BLaER1 treated with 17β-estradiol and CSF1 and Interleukin-3, amounts not matched to agents 10 nM and 100 nM (cell line): Measurements from ENCODE around the gene PSMG3.

ENCODE experiments used
- H3K27ac ChIP-seq, 11 experiments: shearing (Covaris generic); formaldehyde crosslinking; 2 replicates each; pipeline ENCODE4 v1.8.1; 2022
- H3K27me3 ChIP-seq, 11 experiments: shearing (Covaris generic); formaldehyde crosslinking; 2 replicates each; pipeline ENCODE4 v1.8.1; 2022
- H3K36me3 ChIP-seq, 11 experiments: shearing (Covaris generic); formaldehyde crosslinking; 2 replicates each; pipeline ENCODE4 v1.8.1; 2022
- H3K4me1 ChIP-seq, 10 experiments: shearing (Covaris generic); formaldehyde crosslinking; 2 replicates each; pipeline ENCODE4 v1.8.1; 2022
- H3K4me2 ChIP-seq, 11 experiments: shearing (Covaris generic); formaldehyde crosslinking; 2 replicates each; pipeline ENCODE4 v1.8.1; 2022
- H3K4me3 ChIP-seq, 10 experiments: shearing (Covaris generic); formaldehyde crosslinking; 2 replicates each; pipeline ENCODE4 v1.8.1; 2022
- H3K9ac ChIP-seq, 11 experiments: shearing (Covaris generic); formaldehyde crosslinking; 2 replicates each; pipeline ENCODE4 v1.8.1; 2022
- H3K9me3 ChIP-seq, 11 experiments: shearing (Covaris generic); formaldehyde crosslinking; replicated peaks in 1 of 11; 2 replicates each; pipeline ENCODE4 v1.8.1; 2022
- H4K20me1 ChIP-seq, 11 experiments: shearing (Covaris generic); formaldehyde crosslinking; 2 replicates each; pipeline ENCODE4 v1.8.1; 2022
- Cebpa-rat ChIP-seq, 11 experiments: shearing (Covaris generic); IDR thresholded peaks; 2 replicates each; pipeline ENCODE4 v1.8.1; 2022

The PSMG3 gene

GRCh38 chr7:1608318-1608717 is 38.5 kb upstream of the PSMG3 start:
- peak overlapping the region in 8 of 11 experiments; percentile 14 to 63 (median 46); a peak in 13 of 22 replicates for H3K4me2 ChIP-seq
- no peaks in the 10 kb centered on the region for H3K36me3 ChIP-seq
- H3K4me3 ChIP-seq: no peak overlapping the region
- H3K27me3 ChIP-seq: peaks cover 0 to 37% (median 3%) of the 10 kb centered on the region in 11 experiments; a peak in 9 of 22 replicates
- TF ChIP-seq Cebpa-rat (IDR thresholded peaks at IDR 0.05): no peak
- no peak overlapping the region for H3K9ac ChIP-seq
- H3K27ac ChIP-seq: no peak overlapping the region
- peaks cover 20 to 63% (median 48%) of the 10 kb centered on the region in 10 experiments for H3K4me1 ChIP-seq
- peaks cover 0 to 4% (median 0%) of the 10 kb centered on the region in 11 experiments; a peak in 1 of 22 replicates for H4K20me1 ChIP-seq
- H3K9me3 ChIP-seq: no peaks in the 10 kb centered on the region

- Histone ChIP-seq H4K20me1 (peaks cover 0 to 5% (median 0%) of the 10 kb centered on the region in 11 experiments; a peak in 1 of 22 replicates), H3K4me3 (no peak overlapping the region), H3K9ac (no peak overlapping the region), H3K4me2 (peak overlapping the region in 7 of 11 experiments; percentile 14 to 63 (median 54); a peak in 12 of 22 replicates), H3K36me3 (no peaks in the 10 kb centered on the region), H3K4me1 (peaks cover 20 to 70% (median 51%) of the 10 kb centered on the region in 10 experiments), H3K27me3 (peaks cover 0 to 39% (median 3%) of the 10 kb centered on the region in 11 experiments; a peak in 9 of 22 replicates), H3K27ac (no peak overlapping the region), H3K9me3 (no peaks in the 10 kb centered on the region)
- no peak for TF ChIP-seq Cebpa-rat (IDR thresholded peaks at IDR 0.05)
Measured at GRCh38 chr7:1607696-1608095, 37.9 kb upstream of the PSMG3 start.

- Histone ChIP-seq H3K27ac (no peak overlapping the region), H3K27me3 (peaks cover 0 to 39% (median 3%) of the 10 kb centered on the region in 11 experiments; a peak in 9 of 22 replicates), H4K20me1 (peaks cover 0 to 5% (median 0%) of the 10 kb centered on the region in 11 experiments; a peak in 1 of 22 replicates), H3K4me1 (peaks cover 19 to 70% (median 51%) of the 10 kb centered on the region in 10 experiments), H3K4me2 (peak overlapping the region in 4 of 11 experiments; percentile 54 to 63 (median 62); a peak in 3 of 22 replicates), H3K9me3 (no peaks in the 10 kb centered on the region), H3K36me3 (no peaks in the 10 kb centered on the region), H3K9ac (no peak overlapping the region), H3K4me3 (no peak overlapping the region)
- no peak for TF ChIP-seq Cebpa-rat (IDR thresholded peaks at IDR 0.05)
Measured at GRCh38 chr7:1607001-1607400, 37.2 kb upstream of the PSMG3 start.

GRCh38 chr7:1604383-1604782 is 34.6 kb upstream of the PSMG3 start:
- Histone ChIP-seq H3K36me3 (no peaks in the 10 kb centered on the region), H3K4me1 (peaks cover 7 to 62% (median 48%) of the 10 kb centered on the region in 10 experiments; a peak in 18 of 20 replicates), H3K4me3 (no peak overlapping the region), H3K9ac (peak overlapping the region in 2 of 11 experiments; percentile 15 to 16; a peak in 4 of 22 replicates), H3K4me2 (peak overlapping the region; percentile 6 to 82 (median 67); a peak in 20 of 22 replicates), H3K27me3 (peaks cover 0 to 39% (median 3%) of the 10 kb centered on the region in 11 experiments; a peak in 9 of 22 replicates), H3K27ac (no peak overlapping the region), H4K20me1 (peaks cover 0 to 5% (median 0%) of the 10 kb centered on the region in 11 experiments; a peak in 1 of 22 replicates), H3K9me3 (no peaks in the 10 kb centered on the region)
- TF ChIP-seq Cebpa-rat (IDR thresholded peaks at IDR 0.05): no peak

- Histone ChIP-seq H4K20me1 (peaks cover 0 to 5% (median 0%) of the 10 kb centered on the region in 11 experiments; a peak in 2 of 22 replicates), H3K4me3 (no peak overlapping the region), H3K9me3 (peaks cover 0 to 4% (median 0%) of the 10 kb centered on the region in 11 experiments; a peak in 3 of 22 replicates), H3K27me3 (peaks cover 0 to 35% (median 3%) of the 10 kb centered on the region in 11 experiments; a peak in 9 of 22 replicates), H3K4me2 (peak overlapping the region; percentile 6 to 82 (median 67); a peak in 19 of 22 replicates), H3K9ac (peak overlapping the region in 2 of 11 experiments; percentile 15 to 27; a peak in 2 of 22 replicates), H3K4me1 (peaks cover 7 to 54% (median 42%) of the 10 kb centered on the region in 10 experiments; a peak in 18 of 20 replicates), H3K27ac (no peak overlapping the region), H3K36me3 (no peaks in the 10 kb centered on the region)
- no peak for TF ChIP-seq Cebpa-rat (IDR thresholded peaks at IDR 0.05)
Measured at GRCh38 chr7:1603346-1604225, 33.8 kb upstream of the PSMG3 start.

GRCh38 chr7:1602386-1602785 is 32.6 kb upstream of the PSMG3 start:
- TF ChIP-seq Cebpa-rat (IDR thresholded peaks at IDR 0.05): no peak
- no peak overlapping the region for H3K4me3 ChIP-seq
- H3K9ac ChIP-seq: no peak overlapping the region
- H3K36me3 ChIP-seq: no peaks in the 10 kb centered on the region; a peak in 1 of 22 replicates
- H3K27ac ChIP-seq: no peak overlapping the region
- H3K9me3 ChIP-seq: peaks cover 0 to 8% (median 0%) of the 10 kb centered on the region in 11 experiments; a peak in 3 of 22 replicates
- peaks cover 0 to 5% (median 0%) of the 10 kb centered on the region in 11 experiments; a peak in 3 of 22 replicates for H4K20me1 ChIP-seq
- peaks cover 7 to 42% (median 33%) of the 10 kb centered on the region in 10 experiments; a peak in 18 of 20 replicates for H3K4me1 ChIP-seq
- peaks cover 0 to 33% (median 3%) of the 10 kb centered on the region in 11 experiments; a peak in 9 of 22 replicates for H3K27me3 ChIP-seq
- no peak overlapping the region for H3K4me2 ChIP-seq

- Histone ChIP-seq H3K4me2 (no peak overlapping the region), H3K9me3 (peaks cover 0 to 8% (median 0%) of the 10 kb centered on the region in 11 experiments; a peak in 3 of 22 replicates), H3K4me1 (peaks cover 7 to 38% (median 33%) of the 10 kb centered on the region in 10 experiments; a peak in 18 of 20 replicates), H3K27ac (no peak overlapping the region), H3K9ac (no peak overlapping the region), H4K20me1 (peaks cover 0 to 5% (median 0%) of the 10 kb centered on the region in 11 experiments; a peak in 3 of 22 replicates), H3K4me3 (no peak overlapping the region), H3K27me3 (peaks cover 0 to 33% (median 3%) of the 10 kb centered on the region in 11 experiments; a peak in 9 of 22 replicates), H3K36me3 (no peaks in the 10 kb centered on the region; a peak in 1 of 22 replicates)
- no peak for TF ChIP-seq Cebpa-rat (IDR thresholded peaks at IDR 0.05)
Measured at GRCh38 chr7:1601956-1602355, 32.1 kb upstream of the PSMG3 start.

GRCh38 chr7:1599640-1600395 is 30.0 kb upstream of the PSMG3 start:
- Histone ChIP-seq H3K9me3 (peaks cover 0 to 8% (median 0%) of the 10 kb centered on the region in 11 experiments; a peak in 3 of 22 replicates), H3K27me3 (peaks cover 0 to 18% (median 3%) of the 10 kb centered on the region in 11 experiments; a peak in 9 of 22 replicates), H3K4me2 (no peak overlapping the region), H4K20me1 (peaks cover 0 to 8% (median 0%) of the 10 kb centered on the region in 11 experiments; a peak in 3 of 22 replicates), H3K27ac (no peak overlapping the region), H3K9ac (no peak overlapping the region), H3K4me1 (peaks cover 6 to 21% (median 18%) of the 10 kb centered on the region in 10 experiments; a peak in 18 of 20 replicates), H3K4me3 (no peak overlapping the region), H3K36me3 (no peaks in the 10 kb centered on the region; a peak in 1 of 22 replicates)
- TF ChIP-seq Cebpa-rat (IDR thresholded peaks at IDR 0.05): no peak
